Activated effector memory CD4-positive, alpha-beta T cell treated with anti-CD3 and anti-CD28 coated beads, Interleukin-2, amount 50 U/mL, for 16 hours (primary cell): Measurements from ENCODE around the gene PRLR.
"Not testable (repeated sequence)": the region's sequence is repeated elsewhere in the genome, so short reads cannot be mapped to it uniquely, and the experiment has no call there.

ENCODE experiments used
- DNase-seq: peaks from one replicate; pipeline ENCODE4 v3.0.0-alpha.2; 2020

PRLR gene

GRCh38 chr5:35230038-35230611 lies at the start of gene PRLR:
Gene PRLR (minus strand): TSS chr5:35230487. CDS start chr5:35089620, 140,867 bp downstream.
- DNase-seq = no peak

GRCh38 chr5:35274839-35275509 lies 44.7 kb upstream of the PRLR start:
- no peak for DNase-seq

DNA sequence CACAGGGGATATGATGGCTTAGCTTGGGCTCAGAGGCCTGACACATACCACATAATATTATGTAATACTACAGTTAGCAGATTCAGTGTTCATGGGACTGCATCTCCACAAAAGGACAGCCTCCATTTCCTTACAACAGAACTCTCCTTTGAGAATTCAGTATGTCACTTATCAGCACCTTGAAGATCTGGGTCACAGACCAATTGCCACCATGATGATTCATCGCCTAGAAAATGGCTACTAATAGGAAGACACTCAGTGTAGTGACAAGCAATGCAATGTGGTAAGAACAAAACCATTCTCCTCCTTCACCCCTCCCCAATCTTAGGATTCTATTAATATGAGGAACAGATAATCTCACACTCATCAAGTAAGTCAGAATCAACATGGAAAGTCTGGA lies 38.7 kb upstream of the PRLR start:
- no peak for DNase-seq

- DNase-seq = no peak
These were observed 36.0 kb upstream of the PRLR start for GRCh38 chr5:35266276-35266675.

- no peak for DNase-seq
These were observed 34.2 kb upstream of the PRLR start for GRCh38 chr5:35264509-35264908.

DNA sequence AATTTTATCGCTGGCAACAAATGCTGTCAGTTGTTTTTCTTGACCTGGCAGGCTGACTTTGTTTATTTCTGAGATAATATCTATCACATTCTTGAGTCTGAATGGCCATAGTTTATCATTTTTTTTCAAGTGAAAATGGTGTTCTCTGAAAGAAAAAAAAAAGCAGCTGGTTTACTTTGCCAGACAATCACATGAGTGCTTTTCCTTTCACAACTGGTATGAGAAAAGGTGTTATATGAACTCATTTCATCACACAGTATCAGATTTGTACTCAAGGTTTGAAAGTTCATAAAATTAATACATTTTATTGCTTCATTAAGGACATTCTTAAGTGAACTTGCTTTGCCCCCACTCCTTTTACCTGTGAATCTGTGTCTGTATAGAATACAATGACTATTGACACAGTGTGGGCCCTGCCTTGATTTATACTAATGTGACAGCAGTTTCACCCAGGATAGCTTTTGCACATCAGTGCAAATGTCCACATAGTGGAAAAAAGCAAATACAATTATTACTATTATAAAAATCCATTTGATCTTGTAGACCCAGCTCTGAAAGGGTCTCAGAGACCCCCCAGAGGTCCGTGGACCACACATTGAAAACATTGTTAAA lies 33.1 kb upstream of the PRLR start:
- DNase-seq = no peak

GRCh38 chr5:35253582-35253981 lies 23.3 kb upstream of the PRLR start:
- no peak for DNase-seq

- DNase-seq = no peak
These were observed 22.7 kb upstream of the PRLR start for GRCh38 chr5:35252963-35253362.

- no peak for DNase-seq
These were observed 18.8 kb upstream of the PRLR start for GRCh38 chr5:35248843-35249780.

DNA sequence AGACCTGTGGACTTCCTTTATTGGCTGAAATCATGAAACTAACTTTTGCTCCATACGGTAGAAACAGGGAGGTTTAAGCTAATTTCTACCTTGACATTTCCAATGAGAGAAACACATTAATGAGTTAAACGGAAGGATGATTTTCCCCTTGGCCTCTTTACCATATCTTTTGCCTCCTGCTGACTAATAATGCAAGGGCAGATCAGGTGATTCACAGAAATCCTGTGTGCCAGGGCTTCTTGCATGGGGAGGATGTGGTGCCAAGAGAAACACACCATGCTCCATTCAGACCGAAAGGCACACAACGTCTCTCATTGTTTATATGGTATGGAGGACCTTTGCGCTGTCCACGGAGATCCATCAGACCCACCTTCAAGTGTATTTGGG lies 17.4 kb upstream of the PRLR start:
- DNase-seq = no peak

GRCh38 chr5:35246900-35247647 lies 16.8 kb upstream of the PRLR start:
- DNase-seq = no peak

DNA sequence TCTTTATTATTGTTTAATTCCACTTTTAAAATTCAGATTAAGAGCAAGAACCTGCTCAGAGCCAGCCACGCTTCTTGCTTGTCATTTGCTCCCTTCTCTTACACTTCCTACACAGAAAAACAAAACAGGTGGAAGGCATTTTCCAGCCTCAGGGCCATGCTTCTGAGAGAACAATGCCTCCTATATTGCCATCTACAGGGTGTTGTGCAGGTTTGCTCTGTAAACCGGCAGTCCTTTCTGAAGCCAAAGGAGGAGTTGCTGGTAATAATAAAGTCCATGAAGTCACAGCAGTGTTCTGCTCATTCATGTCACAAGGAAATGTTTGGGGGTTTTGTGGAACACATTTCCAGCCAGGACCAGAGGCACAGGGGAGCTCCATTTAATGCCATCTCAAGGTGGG lies 16.1 kb upstream of the PRLR start:
- DNase-seq = no peak

DNA sequence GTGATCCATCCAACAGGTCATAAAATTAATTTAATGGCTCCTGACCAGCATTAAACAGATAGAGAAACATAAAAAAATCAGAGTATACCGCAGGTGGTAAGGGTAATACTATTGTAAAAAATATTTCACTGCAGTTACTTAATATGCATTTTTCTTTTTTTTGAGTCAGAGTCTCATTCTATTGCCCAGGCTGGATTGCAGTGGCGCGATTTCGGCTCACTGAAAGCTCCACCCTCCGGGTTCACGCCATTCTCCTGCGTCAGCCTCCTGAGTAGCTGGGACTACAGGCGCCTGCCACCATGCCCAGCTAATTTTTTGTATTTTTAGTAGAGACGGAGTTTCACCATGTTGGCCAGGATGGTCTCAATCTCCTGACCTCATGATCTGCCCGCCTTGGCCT lies 15.1 kb upstream of the PRLR start:
- not testable (repeated sequence) for DNase-seq

DNA sequence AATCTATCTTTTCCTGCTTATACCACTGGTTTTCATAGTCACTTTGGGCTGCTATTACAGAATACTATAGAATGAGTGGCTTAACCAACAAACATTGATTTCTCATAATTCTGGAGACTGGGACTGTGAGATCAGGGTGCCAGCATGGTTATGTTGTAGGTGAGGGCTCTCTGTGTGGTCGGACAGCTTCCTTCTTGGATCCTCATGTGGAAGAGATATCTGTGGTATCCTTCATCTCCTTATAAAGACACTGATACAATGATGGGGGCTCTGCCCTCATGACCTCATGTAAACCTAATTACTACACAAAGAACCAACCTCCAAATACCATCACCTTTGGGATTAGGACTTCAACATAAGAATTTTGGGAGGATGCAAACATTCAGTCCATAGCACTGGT lies 13.9 kb upstream of the PRLR start:
- DNase-seq = no peak

GRCh38 chr5:35242702-35243258 lies 12.5 kb upstream of the PRLR start:
- no peak for DNase-seq

- DNase-seq = no peak
These were observed 10.6 kb upstream of the PRLR start for GRCh38 chr5:35240892-35241291.

DNA sequence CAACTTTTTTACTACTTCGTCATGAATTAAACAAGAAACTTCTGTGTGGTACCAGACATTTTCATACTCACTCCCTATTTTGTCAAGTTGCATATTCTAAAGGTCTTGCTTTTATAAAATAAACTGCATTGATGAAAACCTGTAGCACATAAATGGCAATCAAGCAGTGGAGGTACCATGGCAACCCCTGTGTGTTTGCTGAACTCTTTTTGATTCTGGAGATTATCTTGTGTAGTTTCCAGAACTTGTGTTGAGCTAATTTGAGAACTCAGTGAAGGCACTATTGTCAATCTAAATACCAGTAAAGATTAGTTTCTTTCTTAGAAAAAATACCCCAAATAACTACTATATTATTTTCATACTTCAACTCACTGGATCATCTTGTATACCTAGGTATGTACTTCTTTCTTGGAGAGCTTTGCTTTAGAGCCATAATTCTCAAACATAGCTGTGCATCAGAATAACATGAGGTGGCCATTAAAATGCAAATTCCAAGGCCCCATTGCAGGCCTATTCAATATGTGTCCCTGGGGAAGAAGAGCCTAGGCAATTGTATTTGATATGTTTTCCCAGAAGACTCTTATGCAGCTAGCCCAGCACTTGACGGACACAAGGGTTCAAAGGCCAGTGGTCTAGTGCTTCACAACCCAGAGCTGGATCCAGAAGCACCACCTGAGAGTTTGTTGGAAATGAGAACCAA lies 9.8 kb upstream of the PRLR start:
- DNase-seq = no peak

DNA sequence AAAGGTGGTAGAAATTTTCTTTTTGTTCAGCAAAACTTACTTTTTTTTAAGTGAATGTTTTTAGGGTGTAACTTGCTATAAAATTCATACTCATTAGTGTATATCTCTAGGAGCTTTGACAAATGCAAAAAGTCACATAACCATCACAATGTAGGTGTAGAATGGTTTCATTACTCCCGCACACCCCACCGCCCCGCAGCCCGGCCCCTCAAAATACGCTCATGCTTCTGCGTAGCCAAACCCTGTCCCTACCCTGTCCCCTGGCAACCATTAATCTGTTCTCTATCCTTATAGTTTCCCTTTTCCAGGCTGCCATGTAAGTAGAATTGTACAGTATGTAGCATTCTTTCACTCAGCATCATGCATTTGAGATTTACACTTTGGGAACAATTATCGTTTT lies 9.2 kb upstream of the PRLR start:
- no peak for DNase-seq

DNA sequence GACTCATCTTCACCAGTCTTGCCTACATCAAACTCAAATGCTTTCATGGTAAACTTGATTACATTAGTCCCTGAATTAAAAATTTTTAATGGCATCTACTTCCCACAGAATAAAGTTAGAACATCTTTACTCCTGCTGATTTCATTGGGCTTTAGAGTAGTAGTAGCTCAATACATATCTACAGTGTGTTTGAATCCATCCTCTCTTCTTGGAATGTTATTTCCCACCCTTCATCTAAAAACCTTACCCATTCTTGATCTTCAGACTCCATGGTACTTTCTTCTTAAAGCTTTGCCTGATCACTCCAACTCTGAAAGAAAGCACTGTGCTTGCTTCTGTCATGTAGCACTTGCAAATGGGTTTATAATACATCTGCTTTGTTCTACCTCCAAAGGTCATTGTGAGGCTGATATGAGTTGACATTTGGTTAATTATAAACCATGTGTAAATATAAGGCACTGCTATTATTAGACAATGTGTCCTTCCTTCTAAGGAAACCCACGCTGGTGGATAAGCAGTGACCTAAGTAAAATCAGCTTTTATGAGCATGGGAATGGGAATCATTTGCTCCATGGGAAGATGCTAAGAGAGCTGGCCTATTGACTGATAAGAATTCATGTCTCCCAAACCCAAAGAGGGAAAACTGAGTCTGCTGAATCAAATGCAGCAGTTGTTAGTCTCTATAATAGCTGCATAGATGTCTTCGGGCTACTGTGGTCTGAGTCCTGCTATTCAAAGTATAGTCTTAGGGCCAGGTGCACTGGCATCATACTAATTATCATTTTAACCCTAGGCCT lies 7.5 kb upstream of the PRLR start:
- no peak for DNase-seq

DNA sequence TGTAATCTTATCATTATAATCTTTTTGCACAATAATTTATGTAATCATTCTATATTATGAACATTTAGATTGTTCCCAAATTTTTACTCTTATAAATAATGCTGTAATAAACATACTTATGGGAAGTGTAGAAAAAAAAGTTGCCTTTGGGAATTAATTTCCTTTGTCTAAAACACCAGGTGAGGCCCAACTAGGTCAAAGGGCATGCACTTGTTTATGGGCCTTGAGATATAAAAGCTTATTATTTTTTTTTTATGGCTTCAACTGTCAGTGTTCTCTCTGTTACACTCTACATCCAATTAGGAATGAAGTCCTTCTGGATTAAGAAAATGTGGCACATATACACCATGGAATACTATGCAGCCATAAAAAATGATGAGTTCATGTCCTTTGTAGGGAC lies 6.5 kb upstream of the PRLR start:
- no peak for DNase-seq

DNA sequence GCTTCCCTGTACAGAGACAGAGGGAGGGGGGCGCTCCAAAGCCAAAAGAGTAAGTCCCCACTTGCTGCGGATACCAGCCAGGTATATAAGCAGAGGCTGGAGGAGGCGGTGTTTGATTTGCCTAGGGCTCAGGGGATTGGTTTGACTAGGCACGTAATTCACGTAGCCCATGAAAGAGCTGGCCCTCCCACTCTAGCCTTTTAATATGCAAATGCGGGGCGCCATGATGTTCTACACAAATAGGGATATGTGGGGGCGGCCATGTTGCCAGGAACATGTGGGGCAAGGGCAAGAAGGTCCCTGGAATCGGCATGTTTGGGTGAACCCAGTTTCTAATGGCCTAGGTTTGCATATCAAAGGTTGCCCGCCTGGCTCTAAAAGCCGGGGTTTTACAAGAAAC lies 3.3 kb upstream of the PRLR start:
- DNase-seq = no peak
